GM12892 (cell line): ENCODE data around the gene NEK4.

Experiments
- DNase-seq: peaks from one replicate; pipeline ENCODE4 v3.0.0; 2011; ENCODE audit not compliant: insufficient read length
- FAIRE-seq: peaks from 2 replicates; lab custom pipeline; 2011; peaks lifted over from hg19 to GRCh38; lab: Jason Lieb, UNC
- POLR2A ChIP-seq: IDR thresholded peaks from 2 replicates; pipeline ENCODE4 v1.6.1; 2011; ENCODE audit warnings: low read depth, low read length, control low read depth
- POLR2AphosphoS5 ChIP-seq: IDR thresholded peaks from 2 replicates; pipeline ENCODE4 v1.6.1; 2011; ENCODE audit warnings: low read depth, low read length, control low read depth
- TAF1 ChIP-seq: IDR thresholded peaks from 2 replicates; pipeline ENCODE4 v1.6.1; 2011; ENCODE audit warnings: low read depth, mild to moderate bottlenecking, control low read depth, low read length, borderline replicate concordance

The NEK4 gene

DNA sequence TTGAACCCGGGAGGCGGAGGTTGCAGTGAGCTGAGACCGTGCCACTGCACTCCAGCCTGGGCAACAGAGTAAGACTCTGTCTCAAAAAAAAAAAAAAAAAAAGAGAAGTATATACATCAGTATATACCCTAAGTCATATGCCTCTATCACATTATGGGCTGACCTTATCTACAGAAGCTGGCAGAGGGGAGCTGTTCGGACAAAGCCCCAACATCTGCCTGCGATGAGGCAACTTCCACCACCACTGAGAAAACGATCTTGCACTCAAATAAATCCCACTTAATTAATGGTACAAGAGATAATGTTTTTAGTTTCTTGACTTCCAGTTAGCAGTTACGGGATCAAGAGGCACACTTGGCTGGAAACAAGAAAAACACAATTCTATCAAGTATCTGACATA, 67.4 kb downstream of the NEK4 start:
- DNase-seq (no peak), FAIRE-seq (no peak)
- TF ChIP-seq POLR2A: no peak
- no peak for TF ChIP-seq POLR2AphosphoS5
- TF ChIP-seq TAF1: no peak

- FAIRE-seq (peak; percentile 42), DNase-seq (no peak)
- TF ChIP-seq POLR2A: peak; percentile 36; the same call in 1 of the 2 replicates
- no peak for TF ChIP-seq TAF1
These were observed 73.1 kb downstream of the NEK4 start for GRCh38 chr3:52697632-52697965.

DNA sequence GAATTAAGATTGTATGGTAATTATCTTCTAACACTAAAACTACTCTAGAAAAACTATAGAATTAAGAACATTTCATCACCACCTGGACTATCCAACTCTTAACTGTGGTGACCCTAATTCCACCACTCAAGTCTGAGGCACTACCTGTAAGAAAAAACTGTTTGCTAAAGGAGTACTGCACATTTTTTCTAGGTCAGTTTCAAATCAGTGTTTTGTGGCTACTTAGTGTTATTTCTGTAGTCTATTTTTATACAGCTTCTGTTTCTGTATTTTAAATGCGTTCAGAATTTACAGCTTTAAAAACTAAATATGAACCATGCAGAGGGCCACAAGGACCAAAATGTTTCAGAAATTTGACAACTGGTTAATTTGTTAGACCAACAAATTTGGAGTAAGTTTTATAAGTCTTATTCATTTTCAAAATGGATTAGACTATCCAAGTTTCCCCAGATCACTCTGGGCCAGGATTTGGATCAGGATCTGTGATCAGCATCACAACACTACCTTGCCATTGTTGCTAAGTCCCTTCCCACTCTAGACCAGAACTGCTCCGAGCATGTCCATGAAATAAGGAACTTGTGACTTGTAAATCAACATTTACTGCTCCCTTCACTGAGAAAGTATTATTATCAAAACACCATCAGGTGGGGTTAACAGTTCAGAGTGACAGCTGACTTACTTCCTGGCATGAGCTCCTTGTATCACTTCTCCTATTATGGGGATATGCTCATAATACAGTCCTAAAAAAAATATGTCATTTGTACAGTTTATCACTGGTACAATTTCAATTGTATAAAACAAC, 73.7 kb downstream of the NEK4 start:
- FAIRE-seq (peak; percentile 14), DNase-seq (no peak)
- TF ChIP-seq TAF1 (no peak), POLR2AphosphoS5 (no peak), POLR2A (no peak)

DNA sequence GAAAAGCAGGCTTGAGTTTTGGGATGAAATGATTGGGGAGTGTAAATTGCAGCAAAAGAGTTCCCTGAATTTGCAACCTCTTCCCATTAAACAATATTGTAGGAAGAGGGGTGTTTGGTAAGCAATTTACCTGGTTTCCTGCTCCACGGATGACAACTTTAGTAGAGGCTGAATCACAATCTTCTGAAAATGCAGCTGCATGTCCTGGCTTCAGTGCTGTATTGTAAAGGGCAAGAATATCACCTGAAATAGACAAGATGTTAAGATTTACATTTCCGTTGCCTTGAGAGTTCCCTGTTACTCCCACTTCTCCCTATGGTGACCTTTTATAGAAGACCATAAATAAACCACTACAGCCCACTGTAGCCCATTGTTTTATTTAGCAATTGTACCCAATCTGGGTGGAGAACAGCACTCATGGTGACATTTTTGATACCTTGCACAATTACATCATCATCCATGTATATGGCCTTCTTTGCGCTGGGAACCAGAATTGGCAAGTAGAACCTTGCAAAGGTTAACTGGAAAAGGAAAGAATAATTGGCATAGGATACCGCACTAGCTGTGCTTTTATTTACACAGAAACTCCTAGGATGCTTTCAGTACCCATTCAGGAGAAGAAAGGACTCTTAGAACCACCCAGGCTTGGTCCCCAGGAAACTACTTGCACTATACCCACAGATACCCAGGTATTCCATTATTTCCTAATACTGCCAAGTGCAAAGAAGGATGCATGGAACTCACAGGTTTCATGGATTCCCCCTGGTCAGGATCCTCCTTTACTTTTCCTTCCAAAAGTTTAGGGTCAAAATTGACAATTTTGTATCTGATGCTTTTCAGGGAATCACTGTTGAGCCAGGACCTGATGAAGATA, 74.7 kb downstream of the NEK4 start:
- TF ChIP-seq TAF1 (no peak), POLR2A (peak; percentile 59), POLR2AphosphoS5 (peak; percentile 27; the same call in 1 of the 2 replicates)
- FAIRE-seq: peak; percentile 84
- no peak for DNase-seq

GRCh38 chr3:52694528-52695189, 76.1 kb downstream of the NEK4 start:
- FAIRE-seq: no peak
- no peak; the same call in 1 of the 2 replicates for TF ChIP-seq POLR2AphosphoS5
- TF ChIP-seq TAF1: no peak
- peak; percentile 16; the same call in 1 of the 2 replicates for TF ChIP-seq POLR2A
- DNase-seq: no peak

DNA sequence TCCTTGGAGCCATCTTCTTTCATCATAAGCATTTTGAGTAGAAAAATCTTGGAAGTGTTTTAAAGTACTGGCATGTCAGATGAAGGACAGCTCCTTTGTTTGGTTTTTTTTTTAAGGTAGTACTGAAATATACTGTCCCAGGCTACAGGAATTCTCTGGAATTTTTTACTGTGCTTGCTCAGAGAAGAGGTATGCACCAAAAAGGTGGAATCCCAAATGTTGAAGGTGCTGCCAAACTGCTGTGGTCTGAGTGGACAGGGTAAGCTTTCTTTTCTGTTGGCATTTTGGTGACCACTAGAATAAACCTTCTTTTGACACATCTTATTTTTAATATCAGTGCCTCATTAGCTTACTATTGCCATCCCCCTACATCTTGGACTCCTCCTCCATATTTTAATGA, 77.7 kb downstream of the NEK4 start:
- DNase-seq (no peak), FAIRE-seq (no peak)
- TF ChIP-seq TAF1 (no peak), POLR2A (no peak), POLR2AphosphoS5 (no peak)

- FAIRE-seq (no peak), DNase-seq (no peak)
- TF ChIP-seq POLR2A (no peak), TAF1 (no peak), POLR2AphosphoS5 (no peak)
These were observed 80.2 kb downstream of the NEK4 start for GRCh38 chr3:52690560-52690959.

DNA sequence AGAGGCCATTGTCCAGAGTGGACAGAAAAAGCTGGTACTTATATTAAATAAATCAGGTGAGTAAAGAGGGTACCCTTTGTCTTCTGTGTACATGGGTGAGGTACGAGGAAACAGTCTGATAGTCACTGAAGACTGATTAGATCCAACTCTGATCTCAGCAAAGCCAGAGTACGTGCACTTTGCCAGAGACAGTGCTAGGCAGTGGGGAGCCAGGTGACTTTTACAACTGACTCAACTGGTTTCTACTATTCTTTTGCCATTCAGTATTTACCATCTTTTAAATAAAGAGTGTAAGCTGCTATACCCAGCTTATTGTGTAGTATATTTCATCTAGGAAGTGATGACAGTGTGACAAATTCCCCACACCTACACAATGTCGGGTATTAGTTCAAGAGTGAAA, 81.6 kb downstream of the NEK4 start:
- FAIRE-seq (no peak), DNase-seq (no peak)
- TF ChIP-seq TAF1: no peak
- no peak for TF ChIP-seq POLR2AphosphoS5
- no peak for TF ChIP-seq POLR2A

DNA sequence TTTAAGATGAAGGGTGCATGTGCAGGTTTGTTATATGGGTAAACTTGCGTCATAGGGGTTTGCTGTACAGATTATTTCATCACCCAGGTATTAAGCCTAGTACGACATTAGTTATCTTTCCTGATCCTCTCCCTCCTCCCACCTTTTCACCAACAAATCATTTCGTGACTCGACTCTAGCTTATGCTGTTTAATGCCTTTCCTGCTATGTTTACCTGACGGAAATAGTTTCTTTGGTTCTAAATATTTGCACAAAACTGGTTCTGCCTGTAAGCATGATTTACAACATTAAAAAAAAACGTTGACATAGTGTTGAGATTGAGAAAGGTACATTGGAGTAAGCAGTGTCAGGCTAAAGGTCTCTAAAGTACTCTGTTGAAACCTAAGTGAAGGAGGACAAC, 82.5 kb downstream of the NEK4 start:
- DNase-seq (no peak), FAIRE-seq (no peak)
- TF ChIP-seq POLR2A: no peak; the same call in 1 of the 2 replicates
- no peak for TF ChIP-seq TAF1
- no peak; the same call in 1 of the 2 replicates for TF ChIP-seq POLR2AphosphoS5

DNA sequence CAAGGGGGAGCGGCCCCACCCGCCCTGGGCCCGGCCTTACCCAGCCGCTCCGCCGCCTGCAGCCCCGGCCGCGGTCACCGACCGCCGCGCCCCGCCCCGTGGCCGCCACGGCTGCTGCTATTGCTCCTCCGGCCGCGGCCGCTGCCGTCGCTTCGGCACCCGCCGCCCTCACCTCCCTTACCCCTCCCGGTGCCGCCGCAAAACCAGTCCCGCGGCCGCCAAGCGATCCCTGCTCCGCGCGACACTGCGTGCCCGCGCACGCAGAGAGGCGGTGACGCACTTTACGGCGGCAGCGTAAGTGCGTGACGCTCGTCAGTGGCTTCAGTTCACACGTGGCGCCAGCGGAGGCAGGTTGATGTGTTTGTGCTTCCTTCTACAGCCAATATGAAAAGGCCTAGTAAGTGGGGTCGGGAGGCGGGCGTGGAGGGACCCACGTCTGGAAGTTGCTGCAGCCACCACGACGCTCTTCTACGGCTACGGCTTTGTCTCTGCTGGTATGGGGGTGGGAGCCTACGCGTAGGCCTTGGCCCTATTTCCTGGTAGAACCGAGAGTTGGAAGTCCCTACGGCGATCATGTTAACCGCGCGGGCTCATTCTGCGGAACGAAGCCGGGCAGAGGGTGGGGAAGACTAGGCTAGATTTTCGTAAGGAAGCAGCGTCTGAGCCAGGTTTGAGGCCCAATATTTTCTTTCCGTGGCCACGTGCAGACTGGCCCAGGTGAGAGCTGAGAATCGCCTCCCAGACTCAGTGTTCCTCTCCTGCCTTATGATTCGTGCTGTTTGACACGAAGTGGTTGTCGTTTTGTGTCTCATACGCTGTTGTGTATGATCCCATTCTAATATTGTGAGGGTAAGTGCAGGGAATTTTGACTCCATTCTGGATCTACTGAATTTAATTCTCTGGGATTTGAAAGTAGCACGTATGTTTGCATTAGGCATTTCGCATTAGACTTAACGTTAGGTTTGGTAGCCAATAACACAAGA, 84.7 kb downstream of the NEK4 start, which contains the start of the genes GNL3 and PBRM1:
TSS of gene GNL3 (plus strand) at position 324 of the 983 bp plus-strand sequence. CDS start at position 385, 61 bp downstream.
TSS of gene PBRM1 (minus strand) at position 205 of the 983 bp plus-strand sequence.
- FAIRE-seq (peak; percentile 100), DNase-seq (peak; percentile 76)
- peak; percentile 96 for TF ChIP-seq TAF1
- peak; percentile 90 for TF ChIP-seq POLR2AphosphoS5
- TF ChIP-seq POLR2A: peak; percentile 94

GRCh38 chr3:52685285-52685708, 85.4 kb downstream of the NEK4 start:
- TF ChIP-seq TAF1: peak; percentile 54; the same call in 1 of the 2 replicates
- TF ChIP-seq POLR2AphosphoS5: no peak; the same call in 1 of the 2 replicates
- no peak; the same call in 1 of the 2 replicates for TF ChIP-seq POLR2A
- DNase-seq: peak; percentile 81
- no peak for FAIRE-seq
